GM12878 (cell line): ENCODE data around the gene TNFRSF14. TPM values are rescaled to one million over a fixed set of nuclear protein-coding genes. Genes with fewer than 3 reads are reported as not detected.

ENCODE experiments used
- CEBPZ ChIP-seq: fragments of 150-350 bp; IDR thresholded peaks from 2 replicates; pipeline ENCODE4 v1.6.1; 2016; ENCODE audit warnings: low read depth, low read length
- ETV6 ChIP-seq, 2 experiments: fragments of 450-650 bp in 1 of 2; IDR thresholded peaks in 1 of 2; conservative IDR thresholded peaks in 1 of 2; 2 replicates each; pipeline ENCODE4 v1.6.1; 2014; ENCODE audit warnings: antibody characterized with exemption in 1 of 2, borderline replicate concordance in 1 of 2, low read depth in 1 of 2, mild to moderate bottlenecking in 1 of 2, moderate library complexity in 1 of 2
- HDGF ChIP-seq: fragments of 450-650 bp; IDR thresholded peaks from 2 replicates; pipeline ENCODE4 v1.6.1; 2016; ENCODE audit warnings: antibody characterized with exemption
- NFYA ChIP-seq: IDR thresholded peaks from 2 replicates; pipeline ENCODE4 v1.6.1; 2011; ENCODE audit warnings: low read depth, mild to moderate bottlenecking, low read length, improper control_type of control experiment, borderline replicate concordance
- PKNOX1 ChIP-seq: fragments of 450-650 bp; IDR thresholded peaks from 2 replicates; pipeline ENCODE4 v1.6.1; 2016; ENCODE audit warnings: mild to moderate bottlenecking
- POLR2AphosphoS5 ChIP-seq: IDR thresholded peaks from 2 replicates; pipeline ENCODE4 v1.6.1; 2011; ENCODE audit warnings: mild to moderate bottlenecking, low read length, inconsistent platforms
- RBBP5 ChIP-seq: fragments of 200-600 bp; sonication (generic); conservative IDR thresholded peaks from 2 replicates; pipeline ENCODE4 v1.6.1; 2016
- RELB ChIP-seq: fragments of 450-650 bp; IDR thresholded peaks from 2 replicates; pipeline ENCODE4 v1.6.1; 2017; ENCODE audit warnings: low read depth, mild to moderate bottlenecking, moderate library complexity
- SUPT20H ChIP-seq: IDR thresholded peaks from 2 replicates; pipeline ENCODE4 v1.6.1; 2011; ENCODE audit warnings: low read depth, mild to moderate bottlenecking, low read length, moderate library complexity, borderline replicate concordance; ENCODE audit not compliant: control insufficient read depth
- WRNIP1 ChIP-seq: IDR thresholded peaks from 2 replicates; pipeline ENCODE4 v1.6.1; 2011; ENCODE audit warnings: low read depth, low read length, improper control_type of control experiment, borderline replicate concordance
- YBX1 ChIP-seq: fragments of 450-650 bp; IDR thresholded peaks from 2 replicates; pipeline ENCODE4 v1.6.1; 2016; ENCODE audit warnings: antibody characterized with exemption
- ZBTB40 ChIP-seq: fragments of 450-650 bp; IDR thresholded peaks from 2 replicates; pipeline ENCODE4 v1.6.1; 2016; ENCODE audit warnings: mild to moderate bottlenecking, moderate library complexity, borderline replicate concordance
- ZNF687 ChIP-seq: fragments of 450-650 bp; IDR thresholded peaks from 2 replicates; pipeline ENCODE4 v1.6.1; 2017; ENCODE audit warnings: mild to moderate bottlenecking, moderate library complexity
- polyA plus RNA-seq, 11 experiments: library from polyadenylated mRNA; depleted of rRNA in 4 of 11; unstranded in 6 of 11; stranded (reverse) in 5 of 11; fragments of >200 nt; fragmentation: Nextera tagmentation in 4 of 11; fragmentation: Illumina TruSeq in 1 of 11; extraction: Ambion mirVana in 4 of 11; extraction: Trizol in 1 of 11; gene quantifications; 1 replicate in 1 of 11; 2 replicates in 10 of 11; pipeline versions ENCODE4 v1.2.1 to v1.2.3, GENCODE V29; 2011 to 2016; ENCODE audit warnings: inconsistent platforms in 2 of 11, missing spikeins in 2 of 11, low read depth in 1 of 11
- total RNA-seq, 4 experiments: library from RNA; depleted of rRNA in 3 of 4; stranded (reverse); fragments of >200 nt in 3 of 4; fragmentation: Illumina TruSeq in 1 of 4; extraction: Trizol in 1 of 4; gene quantifications; 2 replicates each; pipeline versions ENCODE4 v1.2.1 to v1.2.3, GENCODE V29; 2013 to 2021

The TNFRSF14 gene
- total and polyA plus RNA-seq, 10 of the 15 experiments (the other 5 are each of a cell fraction or from before 2014, with no cell fraction given), result 0.43 to 114 (median 41.5) TPM

GRCh38 chr1:2545754-2546514 is 10.2 kb upstream of the TNFRSF14 start (continued):
- no peak for TF ChIP-seq RELB
- no peak for TF ChIP-seq ZBTB40
- peak; percentile 92 for TF ChIP-seq POLR2AphosphoS5
- TF ChIP-seq SUPT20H, result no peak
- TF ChIP-seq ETV6 (conservative IDR thresholded peaks at IDR 0.05 in 1 of 2, IDR thresholded peaks at IDR 0.05 in 1 of 2; ENCODE audit: borderline replicate concordance in 1 of 2, low read depth in 1 of 2), result no peak
- no peak for TF ChIP-seq YBX1
- TF ChIP-seq NFYA, result no peak
- TF ChIP-seq WRNIP1, result no peak
- no peak for TF ChIP-seq RBBP5
- 0 out of 2 replicates have a peak, but pooled peaks have one; percentile 13 for TF ChIP-seq PKNOX1
- peak; percentile 87 for TF ChIP-seq ZNF687
- TF ChIP-seq CEBPZ, result no peak
- peak; percentile 81; the same call in 1 of the 2 replicates for TF ChIP-seq HDGF
